LNCaP clone FGC (cell line): ENCODE results near the gene CHI3L1.

Experiments
- DNase-seq: peaks from one replicate; pipeline ENCODE4 v3.0.0-alpha.2; 2011; ENCODE audit warnings: low read depth
- H3K4me3 ChIP-seq: 2 replicates; pipeline ENCODE4 v1.5.1; 2011; ENCODE audit warnings: mild to moderate bottlenecking, low read depth, low read length, control low read depth
- TF ChIP-seq, protein P1 (sequence below): IDR thresholded peaks from 2 replicates; pipeline ENCODE4 v1.5.1; 2012; ENCODE audit warnings: mild to moderate bottlenecking; ENCODE audit not compliant: control insufficient read depth, insufficient read depth; ENCODE audit errors: extremely low read depth

CHI3L1 gene

GRCh38 chr1:203183828-203184227 is 2.7 kb downstream of the CHI3L1 start:
- TF ChIP-seq, protein P1, sequence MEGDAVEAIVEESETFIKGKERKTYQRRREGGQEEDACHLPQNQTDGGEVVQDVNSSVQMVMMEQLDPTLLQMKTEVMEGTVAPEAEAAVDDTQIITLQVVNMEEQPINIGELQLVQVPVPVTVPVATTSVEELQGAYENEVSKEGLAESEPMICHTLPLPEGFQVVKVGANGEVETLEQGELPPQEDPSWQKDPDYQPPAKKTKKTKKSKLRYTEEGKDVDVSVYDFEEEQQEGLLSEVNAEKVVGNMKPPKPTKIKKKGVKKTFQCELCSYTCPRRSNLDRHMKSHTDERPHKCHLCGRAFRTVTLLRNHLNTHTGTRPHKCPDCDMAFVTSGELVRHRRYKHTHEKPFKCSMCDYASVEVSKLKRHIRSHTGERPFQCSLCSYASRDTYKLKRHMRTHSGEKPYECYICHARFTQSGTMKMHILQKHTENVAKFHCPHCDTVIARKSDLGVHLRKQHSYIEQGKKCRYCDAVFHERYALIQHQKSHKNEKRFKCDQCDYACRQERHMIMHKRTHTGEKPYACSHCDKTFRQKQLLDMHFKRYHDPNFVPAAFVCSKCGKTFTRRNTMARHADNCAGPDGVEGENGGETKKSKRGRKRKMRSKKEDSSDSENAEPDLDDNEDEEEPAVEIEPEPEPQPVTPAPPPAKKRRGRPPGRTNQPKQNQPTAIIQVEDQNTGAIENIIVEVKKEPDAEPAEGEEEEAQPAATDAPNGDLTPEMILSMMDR, result no peak
- no peak for DNase-seq
- H3K4me3 ChIP-seq, result no peak overlapping the region

- no peak overlapping the region for H3K4me3 ChIP-seq
- DNase-seq, result no peak
- TF ChIP-seq, protein P1, result no peak
These were observed 4.0 kb downstream of the CHI3L1 start for GRCh38 chr1:203182387-203182953.

DNA sequence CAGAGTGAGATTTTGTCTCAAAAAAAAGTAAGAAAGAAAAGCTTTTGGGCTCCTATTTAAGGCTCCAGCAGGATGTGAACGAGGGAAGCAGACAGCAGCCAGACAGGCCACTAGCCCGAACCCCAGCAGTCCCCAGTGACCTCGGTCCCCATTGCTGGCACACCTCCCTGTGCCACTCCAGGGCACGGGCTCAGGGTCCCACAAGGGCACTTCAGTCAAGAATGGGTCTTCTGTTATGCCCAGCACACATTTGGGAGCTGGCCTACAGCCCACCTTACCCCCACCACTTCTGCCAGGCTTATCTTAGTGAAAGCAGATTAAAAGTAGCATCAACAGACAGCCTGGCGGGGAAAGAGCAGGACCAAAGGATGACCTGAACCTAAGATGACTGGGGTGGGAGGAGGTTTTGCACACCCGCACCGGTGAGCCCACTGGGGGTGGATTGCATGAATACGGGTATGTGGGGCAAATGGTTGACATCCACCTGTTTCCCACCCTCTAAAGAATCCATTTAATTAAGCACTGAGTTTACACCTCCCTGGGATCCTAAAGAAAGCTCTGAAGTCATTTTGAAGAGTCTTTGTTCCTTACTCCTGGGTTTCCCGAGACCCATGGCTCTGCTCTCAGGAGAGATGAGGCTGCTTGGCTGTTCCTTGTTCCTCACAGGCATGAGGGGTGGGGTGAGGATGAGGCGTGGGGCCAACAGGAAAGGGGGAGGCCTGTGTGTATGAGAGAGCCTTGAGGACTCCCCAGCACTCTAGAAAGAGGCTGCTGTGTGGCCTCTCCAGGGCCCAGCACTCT is 4.7 kb downstream of the CHI3L1 start:
- no peak overlapping the region for H3K4me3 ChIP-seq
- TF ChIP-seq, protein P1, result no peak
- DNase-seq, result no peak

DNA sequence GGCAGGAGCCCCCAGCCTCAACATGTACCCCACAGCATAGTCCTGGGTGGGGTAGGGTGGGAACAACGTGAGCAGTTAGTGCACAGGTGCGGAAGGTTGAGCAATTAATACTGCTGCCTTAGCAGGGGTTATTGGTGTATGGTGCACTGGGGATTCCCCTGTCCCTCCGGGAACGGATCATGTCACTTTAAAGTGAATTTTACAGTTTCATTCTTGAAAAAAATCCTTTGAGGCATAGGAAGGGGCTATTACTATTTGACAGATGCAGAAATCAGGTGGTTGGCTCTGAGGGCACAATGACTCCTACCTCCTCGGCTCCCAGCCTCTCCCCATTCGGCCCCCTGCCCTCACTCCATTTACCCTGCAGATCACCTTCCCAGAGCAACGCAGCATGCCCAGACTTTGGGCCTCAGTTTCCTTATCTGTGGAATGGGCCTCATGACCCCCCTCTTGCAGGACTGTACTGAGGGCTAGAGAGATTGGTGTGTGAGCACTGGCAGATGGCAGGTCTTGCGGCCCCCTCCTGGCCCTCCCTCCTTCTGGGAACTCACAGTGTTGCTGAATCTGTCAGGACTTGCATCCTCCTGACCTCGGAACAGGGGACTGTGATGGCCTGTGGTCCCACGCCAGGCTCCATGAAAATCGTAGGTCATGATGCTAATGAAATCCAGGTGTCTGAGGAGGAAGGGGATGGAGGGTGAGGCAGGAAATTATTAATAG is 5.7 kb downstream of the CHI3L1 start:
- TF ChIP-seq, protein P1, result no peak
- no peak for DNase-seq
- no peak overlapping the region for H3K4me3 ChIP-seq

DNA sequence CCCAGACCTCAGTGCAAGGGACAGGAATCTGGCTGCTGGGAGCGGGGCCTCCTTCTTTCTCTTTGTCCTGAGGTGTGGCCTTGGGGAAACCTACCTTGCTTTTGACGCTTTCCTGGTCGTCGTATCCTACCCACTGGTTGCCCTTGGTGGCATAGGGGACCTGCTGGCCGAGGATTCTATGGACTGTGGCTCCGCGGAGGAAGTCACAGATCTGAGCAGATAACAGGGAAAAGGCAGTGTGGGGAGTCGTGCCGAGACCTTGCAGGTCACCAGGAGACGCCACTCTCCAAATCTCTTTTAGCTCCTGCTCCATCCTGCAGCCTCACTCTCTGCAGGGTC is 6.9 kb downstream of the CHI3L1 start:
- no peak overlapping the region for H3K4me3 ChIP-seq
- TF ChIP-seq, protein P1, result no peak
- no peak for DNase-seq

DNA sequence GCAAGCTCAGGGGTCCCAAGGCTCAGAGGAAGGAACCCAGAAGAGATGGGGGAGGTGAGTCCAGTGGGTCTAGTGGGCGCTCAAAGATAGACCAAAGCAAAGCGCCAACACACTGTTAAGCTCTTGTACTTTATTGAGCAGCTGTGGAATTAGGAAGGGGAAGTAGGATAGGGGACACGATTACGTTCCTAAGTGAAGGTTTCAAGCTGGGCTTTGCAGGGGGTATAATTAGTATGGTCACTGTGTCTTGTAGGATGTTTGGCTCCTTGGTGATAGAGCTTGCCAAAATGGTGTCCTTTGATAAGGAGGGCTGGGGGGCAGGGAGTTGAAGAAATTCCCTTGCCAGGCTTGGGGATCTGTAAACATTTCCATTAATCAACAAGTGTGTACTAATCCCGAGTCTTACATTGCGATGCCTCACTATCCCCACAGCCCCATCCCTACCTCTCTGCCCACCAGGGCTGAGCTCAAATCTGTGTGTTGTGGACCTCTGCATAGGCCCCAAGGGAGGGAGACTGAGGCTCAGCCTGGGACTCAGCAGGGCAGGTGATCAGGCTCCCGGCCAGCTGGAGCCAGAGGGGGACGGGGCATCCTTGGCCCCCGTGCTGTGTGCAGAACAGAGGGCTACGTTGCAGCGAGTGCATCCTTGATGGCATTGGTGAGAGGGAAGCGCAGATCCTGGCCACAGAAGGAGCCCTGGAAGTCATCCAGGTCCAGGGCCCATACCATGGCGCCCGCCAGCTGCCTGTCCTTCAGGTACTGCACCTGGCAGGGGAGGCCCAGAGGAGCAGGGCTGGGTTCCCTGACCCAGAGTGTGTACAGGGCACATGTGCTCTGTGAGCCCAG is 7.5 kb downstream of the CHI3L1 start:
- H3K4me3 ChIP-seq, result no peak overlapping the region
- no peak for DNase-seq

More for the DNA sequence above, 7.5 kb downstream of the CHI3L1 start:
- TF ChIP-seq, protein P1, result no peak
